Cerebellar nuclear complex (tissue), 1 donor: ENCODE data around the gene FAM53B.

Experiments used
- DNase-seq, 2 experiments: peaks; one replicate each; lab custom pipeline; 2025; lab: John Stamatoyannopoulos, UW

The FAM53B gene

DNA sequence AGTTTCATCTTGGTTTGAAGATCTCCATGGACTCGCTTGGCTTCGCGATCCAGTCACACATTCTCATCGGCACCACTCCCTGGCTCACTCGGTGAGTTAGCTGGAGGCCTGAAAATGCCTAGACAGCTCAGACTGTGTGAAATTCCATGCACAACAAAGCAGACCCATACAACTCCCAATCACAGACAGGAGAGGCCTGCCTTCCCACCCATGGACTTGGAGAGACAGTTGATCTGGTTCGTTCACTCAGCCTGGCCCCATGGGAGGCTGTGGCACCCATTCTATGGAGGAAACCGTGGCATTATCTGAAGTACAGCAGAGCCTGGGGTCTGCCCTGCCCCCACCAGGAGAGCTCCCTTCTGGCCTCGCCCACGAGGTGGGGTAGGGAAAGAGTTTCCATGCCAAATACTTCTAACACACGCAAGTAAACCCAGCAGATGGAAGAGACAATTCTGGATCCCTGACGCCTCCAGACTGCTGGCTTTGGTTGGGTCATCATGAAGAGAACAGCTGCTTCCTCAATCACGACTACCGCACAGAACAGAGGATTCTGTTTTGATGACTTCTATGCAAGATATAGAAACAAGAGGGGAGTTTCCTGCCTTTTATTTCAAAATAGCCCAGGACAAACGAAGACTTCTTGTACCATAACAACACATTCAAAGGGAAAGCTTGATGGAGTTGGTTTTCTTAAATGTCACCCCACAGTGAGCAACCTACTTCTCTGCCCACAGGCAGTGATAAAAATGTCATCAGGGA is 15.9 kb downstream of the FAM53B start:
- DNase-seq, result no peak

DNA sequence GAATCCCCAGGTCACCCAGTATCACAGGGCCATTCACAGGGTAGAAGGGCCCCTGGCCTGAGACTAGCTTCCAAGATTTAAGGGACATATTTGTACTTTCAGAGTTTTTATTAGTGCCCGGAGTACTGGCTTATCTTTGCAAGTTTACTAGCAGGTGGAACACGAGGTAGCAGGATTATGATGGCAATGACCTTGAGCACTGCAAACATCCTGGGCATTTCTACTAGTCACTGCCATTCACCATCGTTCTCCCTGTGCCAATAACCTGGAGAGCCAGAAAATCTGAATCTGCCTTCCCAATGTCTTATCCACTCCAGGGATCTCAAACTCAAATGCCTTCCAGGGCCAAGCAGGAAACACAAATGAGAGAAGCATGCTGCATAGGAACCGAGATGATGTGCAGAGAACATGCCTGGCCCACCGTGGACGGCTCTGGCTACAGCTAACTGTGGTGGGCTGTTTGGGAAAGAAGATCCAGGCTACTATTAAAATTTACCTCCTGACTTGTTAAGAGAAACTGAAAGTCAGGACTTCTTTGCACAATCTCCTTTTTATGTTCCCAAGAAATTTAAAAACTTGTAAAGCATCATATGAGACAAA is 16.7 kb downstream of the FAM53B start:
- DNase-seq, result no peak

DNA sequence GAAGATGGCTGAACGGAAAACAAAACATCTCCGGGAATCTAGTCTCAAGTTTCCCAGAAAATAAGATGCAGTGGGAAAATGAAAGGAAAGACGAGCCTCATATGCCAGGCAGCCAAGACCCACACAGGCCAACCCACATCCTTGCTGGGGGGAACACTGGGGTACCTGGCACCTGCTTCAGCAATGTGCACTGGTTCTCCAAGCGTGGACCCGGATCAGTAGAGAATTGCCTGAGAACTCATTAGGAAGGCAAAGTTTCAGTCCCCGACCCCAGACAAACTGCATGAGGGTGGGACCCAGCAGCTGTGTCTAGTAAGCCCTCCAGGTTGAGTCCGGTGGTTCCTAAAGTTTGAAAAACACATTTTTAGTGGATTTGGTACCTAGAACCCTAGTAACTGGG is 18.4 kb downstream of the FAM53B start:
- DNase-seq, result no peak

DNA sequence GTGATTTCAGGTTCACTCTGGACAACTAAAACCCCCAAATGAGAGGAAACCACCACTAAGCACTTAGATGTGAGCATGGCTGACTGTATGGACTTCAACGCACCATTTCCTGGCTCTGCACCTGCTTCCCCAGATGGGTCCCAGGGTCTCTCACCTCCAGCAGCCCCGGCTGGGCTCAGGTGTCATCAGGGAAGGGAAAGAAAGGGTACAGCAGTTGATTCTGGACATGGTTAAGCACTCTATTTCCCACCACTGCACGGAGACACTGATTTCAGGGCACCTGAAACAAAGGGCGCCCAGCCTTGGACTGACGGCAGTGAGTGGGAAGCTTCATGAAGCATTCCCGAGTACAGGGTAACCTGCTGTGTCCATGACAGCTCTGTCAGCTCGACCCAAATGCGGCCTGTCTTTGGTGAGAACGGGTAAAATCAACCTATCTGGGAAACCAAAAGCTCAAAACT is 19.0 kb downstream of the FAM53B start:
- no peak for DNase-seq

DNA sequence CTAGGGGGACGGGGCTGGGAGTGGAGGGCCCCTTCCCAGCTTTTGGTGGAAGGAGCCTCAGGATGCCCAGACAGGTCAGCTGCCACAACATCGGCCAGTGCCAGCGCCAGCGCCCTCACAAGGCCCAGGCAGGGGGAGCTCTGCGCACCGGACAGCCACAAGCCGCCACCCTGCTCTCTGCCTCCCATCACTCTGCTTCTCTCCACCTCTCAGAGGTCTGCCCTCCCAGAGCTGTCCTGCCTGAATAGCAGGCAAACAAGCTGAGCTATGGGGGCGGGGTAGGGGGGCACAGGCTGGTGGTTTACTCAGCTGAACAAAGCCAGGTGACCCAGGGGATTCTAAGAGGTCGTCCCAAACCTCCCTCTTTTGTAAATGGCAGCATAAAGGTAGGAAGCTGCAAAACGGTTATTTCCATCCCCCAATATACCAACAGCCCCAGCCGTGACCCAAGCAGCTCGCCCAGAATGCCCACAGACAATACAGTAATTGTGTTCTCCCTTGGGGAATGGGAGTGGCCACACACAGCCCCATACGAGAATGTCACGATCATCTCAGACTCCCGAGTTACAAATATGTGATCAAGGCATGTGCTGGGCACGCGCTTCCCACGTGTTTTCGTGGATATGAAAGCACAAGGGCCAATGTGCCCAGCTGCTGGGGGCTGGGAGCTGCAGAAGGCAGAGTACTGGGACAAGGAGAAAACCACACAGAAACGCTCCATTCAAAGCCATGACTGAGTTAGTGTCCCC is 19.7 kb downstream of the FAM53B start:
- DNase-seq, result no peak

DNA sequence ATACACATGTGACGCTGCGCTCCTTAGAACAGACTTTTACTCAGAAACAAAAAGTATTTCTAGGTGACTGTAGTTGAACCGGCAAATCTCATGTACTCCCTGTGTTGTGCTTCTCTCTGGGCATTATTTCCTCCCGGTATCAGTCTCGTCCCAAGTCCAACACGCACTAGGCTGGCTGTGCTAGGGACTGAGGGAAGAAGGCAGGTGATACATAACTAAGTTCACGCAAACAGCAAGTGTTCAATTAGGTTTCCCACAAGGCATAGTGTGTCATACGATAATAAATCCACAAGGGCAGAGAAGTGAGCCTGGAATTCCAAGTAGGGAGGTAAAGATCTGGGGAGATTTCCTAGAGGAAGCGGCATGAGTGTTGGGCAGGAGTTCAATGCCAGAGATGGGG is 20.4 kb downstream of the FAM53B start:
- no peak for DNase-seq

DNA sequence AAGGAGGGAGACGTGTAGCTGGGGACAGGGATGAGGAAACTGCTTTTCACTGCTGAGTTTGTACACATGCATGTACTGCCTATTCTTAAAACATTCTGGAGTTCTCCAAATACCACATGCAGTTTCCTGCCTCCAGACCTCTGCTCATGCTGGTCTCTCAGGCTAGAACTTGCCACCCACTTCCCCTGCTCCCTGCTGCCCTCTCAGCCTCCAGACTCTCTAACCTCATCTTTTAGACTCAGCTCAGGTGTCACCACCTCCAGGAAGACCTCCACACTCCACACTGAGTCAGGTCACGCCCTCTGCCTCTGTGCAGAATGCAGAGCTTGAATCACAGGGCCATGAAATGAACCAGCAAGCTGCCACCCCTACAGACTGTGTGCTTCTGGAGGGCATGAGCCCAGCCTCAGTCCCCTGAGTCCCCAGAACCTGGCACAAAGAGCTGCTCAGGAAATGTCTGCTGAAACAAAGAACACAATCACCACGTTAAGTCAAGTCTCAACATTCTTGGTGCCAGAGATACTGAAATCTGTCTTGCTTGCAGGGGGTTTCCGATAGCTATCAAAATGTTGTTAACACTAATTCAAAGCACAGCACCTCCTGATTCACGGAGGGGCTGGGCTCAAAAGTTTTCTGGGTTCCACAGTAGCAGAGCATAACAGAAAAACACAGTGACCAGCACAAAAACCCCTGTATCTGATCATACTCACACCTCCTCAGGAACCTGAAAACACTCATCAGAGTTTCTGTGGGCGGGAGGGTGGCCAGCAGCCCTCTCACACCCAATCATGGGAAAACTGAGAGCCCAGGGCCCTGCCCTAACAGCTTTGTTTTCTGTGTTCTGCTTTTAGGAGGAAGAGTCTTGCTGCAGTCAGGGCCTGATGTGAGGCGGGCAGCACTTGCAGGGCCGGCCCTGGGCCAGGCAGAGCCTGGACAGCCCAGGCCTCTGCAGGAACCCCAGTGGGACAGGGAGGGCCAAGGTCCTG is 21.1 kb downstream of the FAM53B start:
- DNase-seq, result no peak

DNA sequence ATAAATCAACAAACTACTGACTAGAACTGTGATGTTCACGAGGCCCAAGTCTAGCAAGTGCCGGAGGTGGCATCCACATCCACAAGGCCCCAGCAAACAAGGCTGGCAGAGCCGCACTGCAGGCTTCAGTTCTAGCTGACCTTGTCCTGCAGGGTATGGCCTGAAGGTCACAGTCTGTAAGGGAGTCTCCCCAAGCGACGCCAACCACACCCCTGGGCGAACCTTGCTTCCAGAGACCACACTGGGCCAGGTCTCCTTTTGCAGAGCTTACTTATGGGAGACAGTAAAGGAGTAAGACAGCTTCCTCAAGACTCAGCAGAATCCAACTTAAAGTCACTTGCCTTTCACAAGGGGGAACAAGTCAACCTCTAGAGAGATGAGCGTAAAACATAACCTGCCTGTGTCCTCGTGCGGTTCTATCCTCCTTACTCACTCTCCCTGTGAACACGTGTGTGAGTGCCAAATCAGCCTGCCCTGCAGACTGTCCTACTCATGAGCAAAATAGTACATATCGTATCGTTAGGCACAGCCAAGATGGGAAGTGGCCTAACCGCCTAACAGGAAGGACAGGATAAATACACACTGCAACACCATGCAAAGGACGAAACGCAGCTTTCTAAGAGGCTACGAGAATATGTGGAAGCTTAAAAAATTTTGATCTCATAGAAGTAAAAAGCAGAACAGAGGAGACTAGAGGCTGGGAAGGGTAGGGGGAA is 22.7 kb downstream of the FAM53B start:
- peak; percentile 21 to 23 for DNase-seq

DNA sequence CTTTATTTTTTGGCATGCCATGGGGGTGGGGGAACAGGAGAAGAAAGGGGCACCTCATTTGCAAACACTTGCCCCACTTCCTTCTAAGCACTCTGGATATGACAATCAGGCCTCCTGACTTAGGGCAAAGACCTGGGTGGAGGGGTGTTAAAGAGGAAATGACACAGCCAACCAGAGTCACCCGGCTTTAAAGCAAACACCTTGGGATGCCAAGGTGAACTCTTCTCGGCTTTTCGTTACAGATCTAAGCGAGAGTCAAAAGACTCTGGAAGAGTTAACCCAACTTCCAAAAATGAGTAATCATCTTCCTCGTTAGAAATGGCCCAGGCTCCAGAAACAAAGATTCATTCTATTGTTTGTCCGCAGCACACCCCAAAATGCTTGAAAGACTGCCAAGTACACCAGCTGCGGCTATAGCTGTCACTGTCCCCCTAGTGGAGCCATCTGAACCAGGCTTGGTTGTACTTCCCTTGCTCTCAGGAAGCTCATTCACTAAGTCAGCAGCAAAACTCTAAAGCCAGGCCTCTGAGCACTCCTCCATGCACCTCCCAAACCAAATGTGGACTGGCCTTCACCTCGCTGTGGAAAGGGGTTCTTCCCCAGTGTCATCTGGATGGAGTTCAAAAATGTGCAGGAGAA is 24.8 kb downstream of the FAM53B start:
- DNase-seq, result peak in 1 of 2 experiments; percentile 22

DNA sequence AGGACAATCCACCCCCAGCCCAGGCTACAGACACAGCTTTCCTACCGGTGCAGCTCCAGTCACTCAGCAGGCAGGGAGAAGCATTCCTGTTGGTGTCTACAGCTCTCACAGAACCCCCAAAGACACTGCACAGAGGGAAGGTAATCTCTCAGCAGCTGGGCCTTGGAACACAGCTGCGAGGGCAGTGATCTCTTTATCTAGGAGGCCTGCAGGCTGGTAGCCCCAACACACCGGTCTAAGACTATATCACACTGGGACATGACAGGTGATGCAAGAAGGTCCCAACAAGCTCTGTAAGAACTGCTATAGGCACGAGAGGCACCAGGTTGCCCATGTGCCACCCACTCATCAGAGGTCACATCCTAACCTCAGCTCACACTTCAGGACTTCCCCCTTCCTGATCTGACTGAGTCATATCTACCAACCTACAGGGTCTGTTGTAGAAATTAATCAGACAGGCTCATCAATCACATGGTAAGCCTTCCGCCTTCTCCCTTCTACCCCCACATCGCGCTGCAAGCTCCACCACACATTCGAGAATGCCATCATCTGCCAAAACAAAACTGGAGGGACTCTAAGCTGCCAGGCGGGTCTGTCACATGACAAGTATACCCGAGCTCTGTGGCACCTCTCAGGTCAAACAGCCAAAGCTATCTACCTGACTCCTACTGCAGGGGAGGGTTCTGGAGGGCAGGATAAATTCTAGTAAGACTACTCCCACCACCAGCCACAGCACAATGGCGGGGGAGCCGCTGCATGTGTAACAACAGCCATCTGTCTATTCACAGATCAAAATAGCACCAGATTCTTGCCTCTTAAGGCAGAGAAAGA is 26.1 kb downstream of the FAM53B start:
- DNase-seq, result no peak

DNA sequence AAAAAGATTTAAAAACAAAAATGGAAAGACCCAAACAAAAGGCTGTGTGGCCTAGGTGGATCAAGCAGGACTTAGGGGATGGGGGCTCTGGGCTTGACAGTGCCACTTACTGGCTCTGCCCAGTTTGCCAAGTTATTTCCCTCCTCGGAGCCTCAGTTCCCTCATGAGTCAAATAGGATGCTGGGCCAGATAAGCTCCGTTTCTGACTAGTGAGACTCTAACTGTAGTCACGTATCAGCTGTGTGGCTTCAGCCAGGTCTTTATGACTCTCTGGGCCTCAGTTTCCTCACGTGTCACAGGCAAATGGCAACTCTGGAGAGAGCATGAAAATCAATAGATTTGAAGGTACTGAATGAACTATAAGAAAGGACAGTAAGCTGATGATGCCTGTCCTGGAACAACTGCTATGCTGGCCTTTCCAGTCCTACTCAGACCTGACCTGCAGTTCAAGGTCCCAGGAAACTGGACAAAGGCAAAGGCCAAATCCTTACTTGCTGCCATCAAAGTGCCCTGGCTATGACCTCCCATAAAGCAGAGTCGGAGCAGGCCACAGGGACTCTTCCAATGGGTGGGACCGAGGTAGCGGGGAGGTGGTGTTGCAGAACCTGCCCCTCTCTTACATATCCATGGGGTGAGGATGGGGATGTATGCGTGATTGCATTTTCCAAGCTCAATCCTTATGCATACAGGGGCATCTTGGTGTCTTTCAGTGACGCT is 27.0 kb downstream of the FAM53B start:
- peak in 1 of 2 experiments; percentile 3 for DNase-seq

DNA sequence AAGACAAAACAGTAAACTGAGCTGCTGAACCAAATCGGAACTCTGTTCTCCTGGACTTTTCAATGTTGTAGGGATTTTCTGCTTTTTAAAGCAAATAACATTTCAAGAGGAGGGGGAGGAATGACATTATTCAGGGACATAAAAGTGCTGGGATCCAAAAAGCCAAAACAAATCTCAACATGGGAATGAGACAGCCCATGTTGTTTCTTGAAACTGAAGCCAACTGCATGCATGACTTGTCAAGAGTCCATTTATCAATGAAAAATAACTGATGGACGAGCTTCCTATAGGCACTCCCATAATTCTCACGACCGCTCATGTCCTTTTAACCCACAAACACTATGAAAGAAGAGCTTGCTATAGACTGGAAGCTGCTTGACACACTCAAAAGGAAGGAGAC is 27.8 kb downstream of the FAM53B start:
- DNase-seq, result no peak

DNA sequence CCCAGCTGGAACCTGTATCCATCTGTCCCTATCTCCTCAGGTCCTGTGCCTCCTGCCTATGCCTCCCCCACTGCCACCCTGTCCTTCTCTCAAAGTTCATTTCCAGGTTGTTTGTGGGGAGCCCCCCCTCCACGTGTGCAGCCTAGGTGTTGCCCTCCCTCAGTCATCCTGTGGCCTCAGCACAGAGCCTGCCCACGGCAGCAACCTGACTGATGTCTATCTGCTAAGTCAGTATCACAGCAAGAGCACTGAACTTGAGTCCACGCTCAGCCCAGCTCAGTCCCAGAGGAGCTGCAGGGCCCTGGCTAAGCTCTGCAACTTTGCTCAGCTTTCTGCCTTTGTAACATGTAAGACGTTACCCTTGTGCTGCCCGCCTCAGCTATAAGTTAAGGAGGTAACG is 28.7 kb downstream of the FAM53B start:
- no peak for DNase-seq

DNA sequence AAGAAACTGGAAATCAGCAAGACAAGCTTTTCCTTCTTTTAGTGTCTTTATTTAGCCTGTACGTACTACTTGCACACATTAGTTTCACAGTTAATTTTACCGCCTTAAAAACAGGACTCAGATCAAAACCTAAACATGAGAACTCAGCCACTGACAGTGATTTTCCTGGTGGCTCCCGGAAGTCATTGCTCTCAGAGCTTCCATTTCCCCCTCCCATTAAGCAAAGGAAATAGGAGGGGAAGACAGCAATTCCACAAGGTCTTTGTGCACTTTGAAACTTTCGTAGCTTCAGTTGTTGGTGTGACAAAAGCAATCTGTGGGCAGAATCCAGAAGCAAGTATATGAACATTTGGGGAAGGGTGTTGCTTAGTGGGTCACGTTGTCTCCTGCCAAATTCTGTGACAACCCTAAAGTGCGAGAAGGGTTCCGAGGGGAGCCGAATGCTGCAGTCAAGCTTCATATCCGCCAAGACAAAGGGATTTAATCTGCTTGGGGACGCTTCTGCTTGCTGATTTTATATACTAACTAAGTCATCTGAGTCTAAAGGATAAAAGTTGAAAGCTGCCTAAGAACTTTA is 30.4 kb downstream of the FAM53B start:
- no peak for DNase-seq

DNA sequence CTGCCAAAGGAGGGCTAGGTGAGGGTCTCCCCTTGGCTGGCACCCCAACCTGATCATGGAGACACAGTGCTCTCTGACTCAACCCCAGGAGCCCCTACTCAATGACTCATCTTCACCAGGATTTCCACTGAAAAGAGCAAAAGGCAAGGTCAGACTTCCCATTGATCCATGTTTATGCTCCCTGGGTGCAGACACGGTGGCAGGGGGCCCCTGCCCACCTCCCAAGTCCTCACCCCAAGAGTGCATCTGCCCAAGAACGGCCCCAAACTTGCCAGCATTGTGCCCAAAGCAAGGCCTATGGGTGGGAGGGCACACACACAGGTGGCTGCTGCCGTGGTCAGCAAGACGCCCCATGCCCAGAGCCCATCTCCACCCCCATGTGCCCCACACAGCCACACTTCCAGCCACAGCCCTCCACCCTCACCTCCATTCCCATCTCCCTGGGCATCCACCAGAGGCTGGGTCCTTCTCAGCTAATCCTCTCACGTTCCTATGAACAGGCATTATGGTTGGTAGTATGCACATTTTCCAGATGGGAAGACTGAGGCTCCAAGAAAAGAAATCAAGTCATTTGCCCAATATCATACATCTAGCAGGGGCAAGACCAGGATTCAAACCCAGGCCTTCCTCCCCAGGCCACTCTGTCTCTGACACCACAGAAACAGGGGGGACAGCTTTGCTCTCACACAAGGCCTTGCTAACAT is 31.3 kb downstream of the FAM53B start:
- DNase-seq, result no peak

DNA sequence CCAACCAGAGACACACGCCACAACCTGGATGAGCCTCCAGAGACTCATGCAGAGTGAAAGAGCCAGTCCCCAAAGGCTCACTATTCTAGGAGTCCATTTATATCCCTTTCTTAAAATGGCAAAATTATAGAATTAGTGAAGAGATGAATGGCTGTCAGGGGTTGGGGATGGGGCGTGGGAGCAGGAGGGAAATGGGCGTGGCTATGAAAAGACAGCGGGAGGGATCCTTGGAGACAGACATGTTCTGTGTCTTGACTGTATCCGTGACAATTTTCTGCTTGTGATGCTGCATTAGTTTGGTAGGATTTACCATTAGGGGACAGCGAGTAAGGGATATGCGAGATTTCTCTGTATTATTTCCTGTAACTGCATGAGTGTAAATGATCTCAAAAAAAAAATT is 33.0 kb downstream of the FAM53B start:
- no peak for DNase-seq

DNA sequence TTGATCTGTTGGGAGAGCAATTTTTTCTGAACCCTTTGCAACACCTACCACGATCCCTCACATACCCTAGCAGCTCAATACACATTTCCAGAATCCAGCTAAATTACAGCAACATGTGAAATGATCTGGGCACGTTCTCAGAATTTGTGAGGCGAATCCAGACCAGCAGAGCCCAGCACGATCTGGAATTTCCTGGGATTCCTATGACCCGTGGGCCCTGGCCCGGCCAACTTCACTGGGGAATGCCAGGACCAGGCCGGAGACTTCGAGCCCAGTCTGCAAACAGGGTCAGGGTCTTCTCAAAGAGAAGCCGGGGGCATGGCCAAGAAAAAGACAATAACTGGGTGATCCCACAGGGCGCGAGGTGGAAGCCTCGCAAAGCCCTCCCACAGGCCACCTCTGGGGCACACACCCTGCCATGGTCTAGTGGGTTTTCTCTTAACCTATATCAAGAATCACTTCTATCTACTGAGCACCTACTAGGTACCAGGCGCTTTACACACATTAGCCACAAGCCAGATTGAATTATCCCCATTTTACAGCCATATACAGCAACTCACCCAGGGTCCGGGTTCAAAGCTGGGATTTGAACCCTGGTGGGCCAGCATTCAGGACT is 33.8 kb downstream of the FAM53B start:
- no peak for DNase-seq

DNA sequence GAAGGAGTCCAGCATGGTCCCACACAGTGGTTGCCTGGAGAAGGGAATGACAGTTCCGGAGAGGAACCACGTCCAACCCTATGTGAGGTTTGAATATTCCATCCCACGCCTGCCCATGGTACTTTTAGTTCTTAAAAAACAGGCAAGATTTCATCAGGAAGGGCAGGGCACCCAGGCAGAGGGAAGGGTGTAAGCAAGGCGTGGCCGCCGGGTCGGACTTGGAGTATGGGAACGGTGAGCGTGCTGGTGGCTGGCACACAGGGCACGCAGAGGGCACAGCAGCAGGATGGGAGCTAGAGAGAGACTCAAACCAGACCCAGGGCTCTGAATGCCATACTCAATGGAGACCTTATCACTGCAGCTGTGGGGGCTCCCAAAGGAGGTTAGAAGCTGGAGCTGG is 34.3 kb downstream of the FAM53B start:
- DNase-seq, result no peak
